ENCODE results near the gene STX11.
A peak's percentile ranks its signal among the peaks of the same experiment; 100 is the strongest.
"Not testable (repeated sequence)": the region's sequence is repeated elsewhere in the genome, so short reads cannot be mapped to it uniquely, and the experiment has no call there.

The STX11 gene

GRCh38 chr6:144149894-144150709 is at the start of gene STX11:
Gene STX11 (plus strand): TSS chr6:144150517. CDS start chr6:144186628, 36,111 bp downstream.
- peak; percentile 66 to 79 for DNase-seq (ENCODE audit: low read depth in 2 of 2)

GRCh38 chr6:144103026-144103563 is 47.2 kb upstream of the STX11 start:
- DNase-seq (ENCODE audit: low read depth in 2 of 2) = no peak

GRCh38 chr6:144104488-144104887 is 45.8 kb upstream of the STX11 start:
- no peak for DNase-seq (ENCODE audit: low read depth in 2 of 2)

GRCh38 chr6:144104898-144105487 is 45.3 kb upstream of the STX11 start:
- DNase-seq (ENCODE audit: low read depth in 2 of 2) = no peak

- no peak for DNase-seq (ENCODE audit: low read depth in 2 of 2)
These were observed 44.1 kb upstream of the STX11 start for GRCh38 chr6:144106206-144106605.

GRCh38 chr6:144110210-144110609 is 40.1 kb upstream of the STX11 start:
- DNase-seq (ENCODE audit: low read depth in 2 of 2) = no peak

- no peak for DNase-seq (ENCODE audit: low read depth in 2 of 2)
These were observed 37.0 kb upstream of the STX11 start for GRCh38 chr6:144113366-144113765.

- DNase-seq (ENCODE audit: low read depth in 2 of 2) = no peak
These were observed 35.1 kb upstream of the STX11 start for GRCh38 chr6:144115219-144115618.

- DNase-seq (ENCODE audit: low read depth in 2 of 2) = no peak
These were observed 30.9 kb upstream of the STX11 start for GRCh38 chr6:144119376-144119775.

GRCh38 chr6:144122861-144123260 is 27.5 kb upstream of the STX11 start:
- no peak for DNase-seq (ENCODE audit: low read depth in 2 of 2)

- no peak for DNase-seq (ENCODE audit: low read depth in 2 of 2)
These were observed 26.9 kb upstream of the STX11 start for GRCh38 chr6:144123421-144123820.

GRCh38 chr6:144123836-144124235 is 26.5 kb upstream of the STX11 start:
- DNase-seq (ENCODE audit: low read depth in 2 of 2) = no peak

- no peak for DNase-seq (ENCODE audit: low read depth in 2 of 2)
These were observed 23.2 kb upstream of the STX11 start for GRCh38 chr6:144127097-144127496.

- DNase-seq (ENCODE audit: low read depth in 2 of 2) = no peak
These were observed 20.8 kb upstream of the STX11 start for GRCh38 chr6:144129469-144129868.

GRCh38 chr6:144131248-144131709 is 19.0 kb upstream of the STX11 start:
- DNase-seq (ENCODE audit: low read depth in 2 of 2) = no peak

GRCh38 chr6:144132167-144132690 is 18.1 kb upstream of the STX11 start:
- not testable (repeated sequence) for DNase-seq (ENCODE audit: low read depth in 2 of 2)

- no peak for DNase-seq (ENCODE audit: low read depth in 2 of 2)
These were observed 17.0 kb upstream of the STX11 start for GRCh38 chr6:144133225-144133821.

- no peak for DNase-seq (ENCODE audit: low read depth in 2 of 2)
These were observed 16.1 kb upstream of the STX11 start for GRCh38 chr6:144134176-144134575.

GRCh38 chr6:144134737-144135136 is 15.6 kb upstream of the STX11 start:
- no peak for DNase-seq (ENCODE audit: low read depth in 2 of 2)

- DNase-seq (ENCODE audit: low read depth in 2 of 2) = no peak
These were observed 11.8 kb upstream of the STX11 start for GRCh38 chr6:144138542-144138941.

- DNase-seq (ENCODE audit: low read depth in 2 of 2) = no peak
These were observed 10.5 kb upstream of the STX11 start for GRCh38 chr6:144139817-144140216.

- DNase-seq (ENCODE audit: low read depth in 2 of 2) = no peak
These were observed 9.4 kb upstream of the STX11 start for GRCh38 chr6:144140867-144141266.

Measured in stimulated activated CD8-positive, alpha-beta memory T cell treated with anti-CD3 and anti-CD28 coated beads, Interleukin-2, amount 100 ng/mL, for 48 hours (primary cell).